LHCN-M2 (cell line): Measurements from ENCODE around the gene CSMD2. TPM values are rescaled to one million over a fixed set of nuclear protein-coding genes. Genes with fewer than 3 reads are reported as not detected.

Experiments
- DNase-seq: peaks from one replicate; pipeline ENCODE4 v3.0.0-alpha.2; 2012; ENCODE audit warnings: low read depth
- total RNA-seq: library from RNA; depleted of rRNA; stranded (reverse); fragments of >200 nt; gene quantifications from 2 replicates; pipeline ENCODE4 v1.2.3, GENCODE V29; 2014

The CSMD2 gene
- total RNA-seq, 1 experiment from 2014 or later = not detected

GRCh38 chr1:33762962-33763361 lies 402.1 kb downstream of the CSMD2 start:
- DNase-seq = no peak

DNA sequence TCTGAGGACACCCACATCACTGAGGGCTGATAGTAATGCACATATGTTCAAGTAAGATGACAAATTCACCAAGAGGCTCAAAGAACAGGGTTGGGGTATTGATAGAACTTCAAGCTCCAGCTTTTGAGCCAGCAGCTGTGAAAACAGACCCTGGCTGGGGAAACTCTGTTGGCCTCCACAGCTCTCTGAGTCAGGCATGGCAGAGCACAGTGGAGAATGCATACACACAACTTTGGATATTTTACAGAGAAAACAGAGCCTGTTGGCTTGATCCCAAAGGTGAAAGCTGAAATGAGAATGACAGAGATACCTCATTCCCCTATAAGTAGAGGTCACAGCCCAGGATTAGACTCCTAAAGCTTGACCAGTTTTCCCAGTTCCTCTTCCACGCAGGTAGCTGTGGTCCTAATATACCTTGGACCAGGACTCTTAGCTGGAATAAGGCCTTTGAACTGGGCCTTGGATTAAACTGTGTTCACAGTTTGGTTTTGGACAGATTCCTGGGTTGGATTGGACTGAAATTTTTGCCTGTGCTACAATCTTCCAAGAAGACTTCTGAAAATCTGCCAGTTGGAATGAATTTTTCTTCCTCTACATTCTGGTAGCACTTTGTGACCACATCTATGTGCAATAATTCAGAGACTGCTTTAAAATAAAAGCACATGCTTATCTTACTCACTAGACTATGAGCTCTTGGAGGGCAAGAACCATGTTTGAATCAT lies 402.8 kb downstream of the CSMD2 start:
- no peak for DNase-seq

GRCh38 chr1:33758698-33759097 lies 406.3 kb downstream of the CSMD2 start:
- no peak for DNase-seq

DNA sequence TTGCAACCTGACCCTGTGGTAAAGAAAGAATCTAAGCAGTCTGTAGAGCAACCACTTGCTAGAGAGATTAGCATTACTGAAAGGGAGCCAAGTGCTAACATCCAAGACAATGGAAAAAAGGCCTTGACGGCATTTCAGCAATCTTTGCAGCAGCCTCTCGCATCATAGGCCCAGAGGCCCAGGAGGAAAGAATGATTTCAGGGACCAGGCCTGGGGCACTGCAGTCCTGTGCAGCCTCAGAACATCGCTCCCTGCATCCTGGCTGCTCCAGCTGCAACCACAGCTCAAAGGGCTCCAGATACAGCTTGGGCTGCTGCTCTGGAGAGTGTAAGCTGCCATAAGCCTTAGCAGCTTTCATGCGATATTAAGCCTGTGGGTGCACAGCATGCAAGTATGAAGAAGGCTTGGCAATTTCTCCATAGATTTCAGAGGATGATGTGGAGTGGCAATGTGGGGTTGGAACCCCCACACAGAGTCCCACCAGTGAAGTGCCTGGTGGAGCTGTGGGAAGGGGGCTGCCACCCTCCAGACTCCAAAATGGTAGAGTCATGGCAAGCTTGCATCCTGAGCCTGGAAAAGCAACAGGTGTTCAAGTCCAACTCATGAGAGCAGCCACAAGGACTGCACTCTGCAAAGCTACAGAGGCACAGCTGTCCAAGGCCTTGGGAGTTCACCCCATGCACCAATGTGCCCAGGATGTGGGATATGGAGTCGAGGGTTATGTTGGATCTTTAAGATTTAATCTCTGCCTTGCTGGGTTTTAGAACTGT lies 411.8 kb downstream of the CSMD2 start:
- no peak for DNase-seq

DNA sequence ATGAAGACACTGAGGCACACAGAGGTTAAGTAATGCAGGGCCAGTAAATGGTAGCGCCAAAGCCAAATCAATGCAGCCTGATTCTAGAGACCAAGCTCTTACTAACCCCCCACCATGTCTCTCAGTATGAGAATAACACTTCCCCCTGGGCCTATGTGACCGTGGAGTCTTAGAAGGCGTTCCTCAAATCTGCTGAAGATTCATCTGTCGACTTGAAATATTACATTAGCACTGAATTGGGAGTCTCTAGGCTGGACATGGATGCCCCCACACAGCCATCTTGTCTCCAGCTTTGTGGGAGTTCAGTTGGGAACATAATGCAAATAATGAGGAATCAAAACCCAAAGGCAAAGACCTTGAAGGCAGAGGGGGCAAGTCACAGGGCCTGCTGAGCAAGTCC lies 419.1 kb downstream of the CSMD2 start:
- DNase-seq = no peak

- no peak for DNase-seq
Measured at GRCh38 chr1:33743221-33743998, 421.6 kb downstream of the CSMD2 start.

GRCh38 chr1:33742663-33743062 lies 422.4 kb downstream of the CSMD2 start:
- no peak for DNase-seq

DNA sequence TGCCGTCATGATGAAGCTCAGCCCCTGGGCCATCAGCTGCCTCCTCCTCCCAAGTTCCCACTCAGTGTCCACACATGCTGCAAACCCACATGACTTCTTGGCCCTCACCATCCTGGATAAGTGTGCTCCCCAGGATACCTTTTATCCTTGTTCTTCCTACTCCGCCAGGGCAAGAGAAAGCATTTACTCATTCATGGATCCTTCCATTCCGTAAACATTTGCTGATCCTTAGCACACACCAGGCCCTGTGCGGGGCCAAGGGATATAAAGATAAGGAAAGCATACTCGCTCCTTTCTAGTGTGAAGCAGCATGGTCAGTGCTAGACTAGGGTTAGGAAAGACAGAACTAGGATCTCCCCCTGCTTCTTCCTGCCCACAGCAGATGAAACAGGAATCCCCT lies 423.3 kb downstream of the CSMD2 start:
- no peak for DNase-seq

- no peak for DNase-seq
Measured at GRCh38 chr1:33740040-33740744, 424.8 kb downstream of the CSMD2 start.

- no peak for DNase-seq
Measured at GRCh38 chr1:33738976-33739375, 426.1 kb downstream of the CSMD2 start.

DNA sequence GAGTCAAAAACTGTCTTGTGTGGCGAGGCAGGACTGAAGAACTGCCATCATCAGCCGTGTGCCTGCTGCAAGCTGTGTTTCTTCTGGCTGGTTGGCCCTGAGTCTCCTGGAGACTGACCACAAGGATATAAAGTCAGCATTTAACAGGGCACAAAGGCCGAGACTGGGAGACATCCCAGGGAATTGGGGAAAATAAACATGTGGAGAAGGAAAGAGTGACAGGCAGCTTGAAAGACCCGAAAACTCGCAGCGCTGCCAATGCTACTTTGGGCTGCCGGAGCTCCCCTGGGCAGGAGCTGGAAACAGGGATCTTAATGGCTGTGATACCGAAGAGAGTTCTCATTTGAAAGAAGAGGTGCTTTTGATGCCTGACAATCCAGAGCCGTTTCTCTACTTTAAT lies 426.5 kb downstream of the CSMD2 start:
- no peak for DNase-seq

DNA sequence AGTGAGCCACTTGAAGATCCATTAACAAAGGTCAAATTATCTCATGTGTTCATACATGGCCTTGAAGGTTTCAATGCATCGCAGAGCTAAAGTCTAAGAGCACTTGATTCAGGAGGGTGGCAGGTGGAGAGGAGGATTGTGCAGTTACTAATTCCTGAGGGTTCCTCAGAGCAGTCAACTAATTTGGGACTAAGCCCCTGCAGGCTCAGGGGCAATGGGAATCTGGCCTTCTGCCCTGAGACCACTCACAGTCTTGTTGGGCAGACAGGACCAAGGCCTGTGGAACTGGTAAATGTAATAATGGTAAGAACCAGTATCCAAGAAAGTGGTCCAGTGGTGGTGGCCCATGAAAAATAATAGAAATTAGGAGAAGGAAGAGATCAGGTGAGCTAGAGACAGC lies 428.5 kb downstream of the CSMD2 start:
- no peak for DNase-seq

DNA sequence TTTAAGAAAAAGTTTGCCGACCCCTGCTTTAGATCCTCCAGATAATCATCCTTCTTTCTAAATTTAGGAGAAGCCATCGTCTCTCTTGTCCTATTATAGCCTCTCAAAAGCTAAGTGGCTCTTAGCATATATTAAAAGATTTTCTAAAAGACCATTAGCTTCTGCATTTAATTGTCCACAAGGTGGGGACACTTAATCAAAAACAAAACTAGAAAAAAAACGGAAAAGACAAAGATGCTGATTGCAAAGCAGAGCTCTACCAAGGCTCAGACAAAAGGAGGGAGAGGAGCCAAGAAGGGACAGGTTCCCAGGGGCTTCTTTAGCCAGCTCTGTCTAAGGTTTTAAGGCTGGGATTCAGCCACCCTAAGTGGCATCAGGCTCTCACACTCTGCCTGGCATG lies 429.4 kb downstream of the CSMD2 start:
- no peak for DNase-seq

DNA sequence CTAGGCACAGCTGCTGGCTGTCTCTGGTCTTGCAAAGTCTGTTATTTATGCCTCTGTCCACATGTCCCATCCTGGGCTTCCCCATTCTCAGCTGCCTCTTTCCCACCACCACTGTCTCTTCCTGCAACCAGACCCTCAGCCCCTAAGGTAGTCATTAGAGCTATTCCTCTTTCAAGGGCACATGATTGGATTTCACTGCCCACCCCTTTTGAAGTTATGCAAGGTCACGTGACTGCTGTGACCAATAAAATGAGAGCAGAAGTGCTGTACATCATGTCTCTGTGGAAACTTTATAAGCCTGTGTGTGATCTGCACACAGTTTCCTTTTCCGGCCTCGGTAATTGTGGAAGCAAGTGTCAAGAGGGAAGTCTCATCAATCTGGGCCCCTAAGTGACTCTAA lies 437.7 kb downstream of the CSMD2 start:
- DNase-seq = no peak

- DNase-seq = no peak
Measured at GRCh38 chr1:33726274-33726804, 438.7 kb downstream of the CSMD2 start.

DNA sequence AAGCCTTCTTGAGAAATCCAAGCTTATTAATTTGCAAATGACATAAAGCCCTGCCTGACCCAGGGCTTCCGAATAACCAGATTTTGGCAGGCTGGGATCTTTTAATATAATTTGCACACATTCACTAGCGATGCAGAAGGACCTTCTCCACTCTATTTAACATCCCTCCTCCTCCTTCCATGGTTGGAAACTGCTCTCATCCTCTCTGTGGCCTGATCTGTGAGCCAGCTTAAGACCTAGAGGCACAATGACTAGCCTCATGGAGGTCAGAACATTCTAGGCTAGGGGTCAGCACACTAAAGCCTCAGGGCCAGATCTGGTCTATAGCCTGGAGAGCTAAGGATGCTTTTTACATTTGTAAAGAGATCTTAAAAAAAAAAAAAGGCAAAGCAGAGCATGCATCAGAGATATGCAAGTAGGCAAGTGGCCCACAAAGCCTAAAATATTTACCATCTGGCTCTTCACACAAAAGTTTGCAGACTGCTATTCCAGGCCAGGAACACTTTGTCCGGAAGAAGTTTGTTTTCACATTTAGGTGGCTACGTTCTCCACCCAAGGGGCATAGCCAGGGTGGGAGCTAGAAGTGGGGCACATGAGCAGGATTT lies 439.4 kb downstream of the CSMD2 start:
- DNase-seq = no peak

GRCh38 chr1:33725037-33725436 lies 440.0 kb downstream of the CSMD2 start:
- DNase-seq = no peak

DNA sequence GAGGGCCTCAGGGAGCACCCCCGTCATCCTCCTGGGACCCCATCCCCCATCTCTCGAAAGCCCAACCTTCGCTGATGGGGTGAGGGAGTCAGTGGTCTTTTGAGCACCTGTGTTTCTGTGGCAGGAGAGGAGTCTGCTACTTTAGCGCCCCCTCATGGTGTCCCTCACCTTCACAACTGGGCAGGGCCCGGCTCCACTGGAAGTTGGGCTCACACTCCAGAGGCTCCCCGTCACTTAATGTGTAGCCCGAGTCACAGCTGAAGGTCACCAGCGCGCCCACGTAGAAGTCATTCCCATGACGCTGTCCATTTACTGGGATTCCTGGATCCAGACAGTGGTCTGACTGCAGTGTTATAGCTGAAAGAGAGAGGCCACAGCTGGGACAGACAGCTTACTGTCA lies 440.7 kb downstream of the CSMD2 start:
- no peak for DNase-seq

DNA sequence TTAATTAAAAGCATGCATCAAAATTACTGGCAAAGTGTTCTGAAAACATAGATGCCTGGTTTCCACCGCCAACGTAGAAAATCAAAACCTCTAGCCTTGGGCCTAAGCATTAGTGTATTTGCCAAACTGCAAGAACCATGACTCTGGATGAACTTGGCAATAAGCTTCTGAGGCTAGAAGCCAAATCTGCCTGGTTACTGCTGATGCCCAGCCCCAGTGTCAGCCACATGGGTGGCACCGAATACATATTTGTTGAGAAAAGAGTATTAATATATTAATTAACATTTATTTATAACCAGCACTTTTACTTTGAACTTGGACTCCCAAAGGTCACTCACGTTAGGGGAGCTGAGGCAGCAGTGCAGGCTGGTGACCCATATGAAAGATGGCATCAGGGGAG lies 441.8 kb downstream of the CSMD2 start:
- no peak for DNase-seq

DNA sequence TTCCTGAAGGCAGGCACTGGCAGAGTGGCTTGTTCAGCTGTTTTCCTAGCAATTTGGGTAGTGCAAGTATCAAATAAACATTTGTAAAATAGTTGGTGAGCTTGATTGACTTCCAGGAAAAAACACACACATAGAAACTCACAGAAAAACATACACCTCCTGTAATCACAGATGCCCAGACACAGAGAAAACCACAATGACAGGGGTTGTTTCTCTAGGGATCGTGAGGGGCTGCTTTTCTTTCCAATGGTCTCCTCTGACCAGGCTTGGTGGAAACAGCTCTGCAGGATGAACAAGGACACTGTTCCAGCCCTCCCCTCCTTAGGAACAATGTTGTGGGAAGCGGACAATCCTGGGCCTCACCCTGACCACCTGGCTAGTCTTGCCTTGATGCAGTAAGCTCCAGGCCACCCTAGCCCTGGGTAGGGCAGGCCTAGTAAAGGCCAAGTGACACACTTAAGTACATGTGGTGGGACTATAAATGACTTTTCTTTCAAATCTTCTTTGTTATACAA lies 443.7 kb downstream of the CSMD2 start:
- no peak for DNase-seq
